Smooth muscle cell (in vitro differentiated cells): ENCODE data around the gene ZNF438. TPM values are rescaled to one million over a fixed set of nuclear protein-coding genes. Genes with fewer than 3 reads are reported as not detected.

Experiments used
- DNase-seq: peaks from one replicate; lab custom pipeline; 2025; ENCODE audit not compliant: unreplicated experiment; lab: John Stamatoyannopoulos, UW
- H2AFZ ChIP-seq: fragments of 200-600 bp; sonication (generic); 2 replicates; pipeline ENCODE4 v1.6.0; 2016; ENCODE audit warnings: antibody characterized with exemption, low read depth, mild to moderate bottlenecking
- H3F3A ChIP-seq: fragments of 200-600 bp; sonication (generic); 2 replicates; pipeline ENCODE4 v1.6.0; 2017; ENCODE audit warnings: antibody characterized with exemption, low read depth
- H3K27ac ChIP-seq: fragments of 200-600 bp; sonication (generic); 2 replicates; pipeline ENCODE4 v1.5.1; 2016; ENCODE audit warnings: low read depth, mild to moderate bottlenecking
- H3K27me3 ChIP-seq: fragments of 200-600 bp; sonication (generic); 2 replicates; pipeline ENCODE4 v1.6.1; 2016; ENCODE audit warnings: low read depth, mild to moderate bottlenecking
- H3K36me3 ChIP-seq: fragments of 200-600 bp; sonication (generic); 2 replicates; pipeline ENCODE4 v1.5.1; 2016; ENCODE audit warnings: low read depth
- H3K4me1 ChIP-seq: fragments of 200-600 bp; sonication (generic); 2 replicates; pipeline ENCODE4 v1.5.1; 2016; ENCODE audit warnings: low read depth
- H3K4me2 ChIP-seq: fragments of 200-600 bp; sonication (generic); 2 replicates; pipeline ENCODE4 v1.6.0; 2016; ENCODE audit warnings: mild to moderate bottlenecking
- H3K4me3 ChIP-seq: fragments of 200-600 bp; sonication (generic); 2 replicates; pipeline ENCODE4 v1.5.1; 2016; ENCODE audit warnings: mild to moderate bottlenecking
- H3K79me2 ChIP-seq: fragments of 200-600 bp; sonication (generic); 2 replicates; pipeline ENCODE4 v1.6.0; 2016; ENCODE audit warnings: low read depth, mild to moderate bottlenecking
- H3K9ac ChIP-seq: fragments of 200-600 bp; sonication (generic); 2 replicates; pipeline ENCODE4 v1.6.0; 2016; ENCODE audit warnings: low read depth
- H3K9me3 ChIP-seq: fragments of 200-600 bp; sonication (generic); replicated peaks from 2 replicates; pipeline ENCODE4 v1.5.1; 2016; ENCODE audit warnings: low read depth
- H4K20me1 ChIP-seq: fragments of 200-600 bp; sonication (generic); 2 replicates; pipeline ENCODE4 v1.6.0; 2016; ENCODE audit warnings: low read depth
- CTCF ChIP-seq: fragments of 200-600 bp; sonication (generic); IDR thresholded peaks from 2 replicates; pipeline ENCODE4 v1.5.1; 2017; ENCODE audit warnings: borderline replicate concordance, mild to moderate bottlenecking, antibody characterized with exemption; ENCODE audit not compliant: insufficient read depth, poor library complexity, severe bottlenecking
- WGBS: methylation state at CpG from one replicate; pipeline ENCODE4 v1.1.7; 2016; ENCODE audit warnings: low lambda C conversion rate; 5-methylcytosine and 5-hydroxymethylcytosine counted together
- polyA plus RNA-seq: library from polyadenylated mRNA; unstranded; fragments of >200 nt; fragmentation: Nextera tagmentation; extraction: Ambion mirVana; gene quantifications from 2 replicates; pipeline ENCODE4 v1.2.1, GENCODE V29; 2016
- total RNA-seq: library from RNA; depleted of rRNA; stranded (reverse); fragments of >200 nt; gene quantifications from 2 replicates; pipeline ENCODE4 v1.2.3, GENCODE V29; 2014

The ZNF438 gene
- total and polyA plus RNA-seq, 2 experiments from 2014 or later, result 2.8 to 3.4 TPM

GRCh38 chr10:30857803-30858202 lies 173.9 kb downstream of the ZNF438 start:
- WGBS, result 67% methylated on average over 3 of the region's 3 CpGs
- DNase-seq, result no peak
- H3K36me3 ChIP-seq, result no peaks in the 10 kb centered on the region
- no peaks in the 10 kb centered on the region for H3K79me2 ChIP-seq
- H3K27me3 ChIP-seq, result no peaks in the 10 kb centered on the region
- TF ChIP-seq CTCF, result no peak
- H2AFZ ChIP-seq, result no peak overlapping the region
- peaks cover 5% of the 10 kb centered on the region for H3F3A ChIP-seq
- no peaks in the 10 kb centered on the region for H3K9me3 ChIP-seq
- H4K20me1 ChIP-seq, result no peaks in the 10 kb centered on the region
- H3K4me2 ChIP-seq, result no peak overlapping the region
- no peak overlapping the region for H3K27ac ChIP-seq
- no peak overlapping the region for H3K9ac ChIP-seq
- H3K4me3 ChIP-seq, result no peak overlapping the region
- H3K4me1 ChIP-seq, result peaks cover 2% of the 10 kb centered on the region

GRCh38 chr10:30855131-30855530 lies 176.5 kb downstream of the ZNF438 start:
- Histone ChIP-seq H3K27me3 (no peaks in the 10 kb centered on the region), H3K4me2 (no peak overlapping the region), H3F3A (no peaks in the 10 kb centered on the region), H3K4me3 (no peak overlapping the region), H3K9me3 (no peaks in the 10 kb centered on the region), H3K27ac (no peak overlapping the region), H4K20me1 (no peaks in the 10 kb centered on the region), H3K9ac (no peak overlapping the region), H2AFZ (no peak overlapping the region), H3K4me1 (no peaks in the 10 kb centered on the region), H3K36me3 (no peaks in the 10 kb centered on the region), H3K79me2 (no peaks in the 10 kb centered on the region)
- DNase-seq, result no peak
- TF ChIP-seq CTCF, result no peak
- 89% methylated on average over 5 of the region's 5 CpGs for WGBS

- Histone ChIP-seq H3K27ac (no peak overlapping the region), H3K9me3 (no peaks in the 10 kb centered on the region), H3K4me2 (no peak overlapping the region), H3K36me3 (no peaks in the 10 kb centered on the region), H3K9ac (no peak overlapping the region), H3K27me3 (no peaks in the 10 kb centered on the region), H3K4me1 (no peaks in the 10 kb centered on the region), H3K4me3 (no peak overlapping the region), H4K20me1 (no peaks in the 10 kb centered on the region), H3K79me2 (no peaks in the 10 kb centered on the region), H2AFZ (no peak overlapping the region), H3F3A (no peaks in the 10 kb centered on the region)
- TF ChIP-seq CTCF, result no peak
- DNase-seq, result no peak
- WGBS, result 78% methylated on average over 4 of the region's 4 CpGs
Measured at GRCh38 chr10:30854656-30855055, 177.0 kb downstream of the ZNF438 start.

GRCh38 chr10:30853066-30853465 lies 178.6 kb downstream of the ZNF438 start:
- Histone ChIP-seq H3F3A (no peaks in the 10 kb centered on the region), H3K4me2 (no peak overlapping the region), H3K4me1 (no peaks in the 10 kb centered on the region), H3K9ac (no peak overlapping the region), H3K79me2 (no peaks in the 10 kb centered on the region), H3K27me3 (no peaks in the 10 kb centered on the region), H3K36me3 (no peaks in the 10 kb centered on the region), H4K20me1 (no peaks in the 10 kb centered on the region), H2AFZ (no peak overlapping the region), H3K4me3 (no peak overlapping the region), H3K27ac (no peak overlapping the region), H3K9me3 (no peaks in the 10 kb centered on the region)
- no peak for TF ChIP-seq CTCF
- WGBS, result 94% methylated on average over 1 of the region's 1 CpG
- DNase-seq, result no peak
